HG03280 (cell line): ENCODE measurements around the gene HSFY2.
"Not testable (repeated sequence)": the region's sequence is repeated elsewhere in the genome, so short reads cannot be mapped to it uniquely, and the experiment has no call there.

Source experiments
- ATAC-seq: cut with Tn5 transposase; IDR thresholded peaks from one replicate; pipeline ENCODE4 v1.9.1; 2021; ENCODE audit warnings: mild to moderate bottlenecking, moderate library complexity; ENCODE audit not compliant: unreplicated experiment

HSFY2 gene

DNA sequence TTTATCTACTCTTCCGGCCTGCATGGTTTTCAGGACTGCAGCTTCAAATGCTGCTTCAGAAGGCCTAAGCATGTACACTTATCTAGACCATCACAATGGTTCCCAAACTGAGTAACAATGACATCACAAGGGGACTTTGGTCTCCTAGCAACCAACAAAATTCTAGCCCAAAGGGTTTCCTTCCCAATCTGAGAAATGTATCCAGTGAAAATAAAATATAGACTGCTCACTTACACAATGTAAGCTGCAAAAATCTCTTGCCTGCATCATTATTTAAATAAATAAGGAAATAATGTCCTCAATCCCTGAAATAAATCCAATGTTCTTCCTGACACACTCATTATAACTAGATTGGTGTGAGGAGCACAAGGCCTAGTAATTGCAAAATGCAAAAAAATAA is at the start of gene HSFY2:
Gene HSFY2 (minus strand): TSS at position 101 of the 400 bp plus-strand sequence. CDS start 117 bp downstream, outside the sequence.
- not testable (repeated sequence) for ATAC-seq

- ATAC-seq, result not testable (repeated sequence)
Observed at GRCh38 chrY:18815751-18816150, 42.2 kb upstream of the HSFY2 start.

DNA sequence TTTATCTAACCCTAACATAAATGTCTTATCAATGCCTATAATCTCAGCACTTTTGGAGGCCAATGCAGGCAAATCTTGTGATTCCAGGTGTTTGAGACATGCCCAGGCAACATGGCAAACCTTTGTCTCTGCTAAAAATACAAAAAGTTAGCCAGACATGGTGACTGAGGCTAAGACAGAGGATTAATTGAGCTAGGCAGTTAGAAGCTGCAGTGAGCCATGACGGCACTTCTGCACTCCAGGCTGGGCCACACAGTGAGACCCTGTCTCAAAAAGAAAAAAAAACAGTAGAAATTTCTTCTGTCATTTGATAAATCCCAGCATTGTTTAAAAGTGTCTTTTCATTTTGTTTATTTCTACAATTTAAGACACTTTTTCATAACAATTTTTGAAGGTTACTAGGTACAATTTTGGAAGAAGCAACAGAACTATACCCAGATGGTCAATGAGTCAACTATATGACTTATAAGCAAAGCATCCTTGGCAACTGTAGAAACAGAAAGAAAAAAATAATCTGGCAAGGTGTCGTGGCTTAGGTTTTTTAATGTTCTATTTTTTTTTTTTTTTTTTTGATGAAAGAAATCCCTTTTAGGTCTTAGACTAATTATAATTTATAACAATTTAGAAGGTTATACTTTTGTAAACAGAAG is 15.3 kb upstream of the HSFY2 start:
- ATAC-seq, result not testable (repeated sequence)

- not testable (repeated sequence) for ATAC-seq
Observed at GRCh38 chrY:18754077-18754476, 19.5 kb downstream of the HSFY2 start.

DNA sequence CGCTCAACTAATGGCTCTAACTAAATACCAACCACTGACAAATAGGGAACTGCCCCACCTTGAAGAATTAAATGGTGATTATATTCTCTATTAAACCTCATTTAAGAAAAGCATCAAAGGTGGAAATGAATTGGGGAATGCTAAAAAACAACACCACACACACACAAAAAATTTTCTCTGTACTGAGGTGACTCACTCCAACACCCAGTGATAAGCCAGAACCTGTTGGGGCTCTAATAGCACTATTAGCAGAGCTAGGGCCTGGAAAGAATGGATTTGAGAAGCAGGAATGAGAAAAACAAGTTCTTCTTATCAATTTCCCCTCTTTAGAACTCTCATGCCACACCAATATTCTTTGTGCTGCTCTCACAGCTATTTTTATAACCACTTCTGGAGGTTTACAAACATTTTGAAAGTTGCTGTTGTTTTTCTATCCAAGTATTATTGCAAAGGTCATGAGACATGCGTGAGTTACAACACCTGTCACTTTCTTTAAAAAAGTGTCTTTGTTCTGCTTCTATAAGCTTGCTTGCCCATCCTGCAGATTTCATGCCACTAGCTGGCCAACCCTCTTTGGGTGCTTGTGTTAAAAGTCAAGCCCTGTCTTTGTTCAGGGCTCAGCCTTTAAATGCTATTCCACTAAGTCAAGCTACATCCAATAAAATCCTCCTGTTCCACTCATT is 20.3 kb downstream of the HSFY2 start:
- ATAC-seq, result not testable (repeated sequence)

DNA sequence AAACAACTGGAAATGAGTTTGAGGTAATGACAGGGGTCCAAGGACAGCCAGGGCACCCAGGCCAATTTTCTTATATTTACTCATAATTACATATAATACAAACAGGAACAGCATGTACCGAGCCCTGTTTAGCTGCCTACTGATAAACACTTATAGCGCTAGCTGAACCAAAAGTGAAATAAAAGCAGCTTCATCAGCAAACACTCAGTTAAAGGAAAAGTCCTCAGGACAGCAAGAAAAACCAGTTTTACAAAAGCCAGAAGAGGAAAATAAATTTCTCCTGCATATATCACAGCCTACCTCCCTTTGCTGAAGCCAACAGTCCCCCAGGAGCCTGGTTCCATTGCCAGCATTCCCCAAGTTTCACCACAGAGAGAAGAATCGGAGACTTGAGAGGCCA is 49.8 kb downstream of the HSFY2 start:
- not testable (repeated sequence) for ATAC-seq
